Measurements from ENCODE around the gene RMRP.
"Not testable (repeated sequence)": the region's sequence is repeated elsewhere in the genome, so short reads cannot be mapped to it uniquely, and the experiment has no call there.

RMRP gene

GRCh38 chr9:35641478-35641877 lies 16.3 kb downstream of the RMRP start:
- DNase-seq (ENCODE audit: low spot score): not testable (repeated sequence)

- DNase-seq (ENCODE audit: low spot score): not testable (repeated sequence)
These were observed 17.4 kb downstream of the RMRP start for GRCh38 chr9:35640431-35640830.

DNA sequence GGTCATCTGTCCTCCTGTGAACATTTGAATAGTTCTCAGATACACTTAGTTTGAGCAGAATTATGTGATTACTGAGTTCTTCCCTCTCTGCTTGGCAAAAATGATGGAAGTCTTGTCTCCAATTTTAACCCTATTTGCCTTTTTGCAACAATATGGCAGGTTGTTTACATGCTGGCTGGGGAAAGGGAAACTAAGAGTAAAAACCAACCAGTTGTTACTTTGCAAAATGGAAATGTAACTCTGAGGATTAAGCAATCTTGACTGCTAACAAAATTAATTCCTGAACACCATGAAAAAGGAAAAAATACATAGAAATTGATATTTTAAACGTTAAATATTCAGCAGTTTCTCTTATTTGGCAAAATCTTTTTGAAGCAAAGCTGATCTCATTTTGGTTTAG lies 18.2 kb downstream of the RMRP start:
- no peak for DNase-seq (ENCODE audit: low spot score)

DNA sequence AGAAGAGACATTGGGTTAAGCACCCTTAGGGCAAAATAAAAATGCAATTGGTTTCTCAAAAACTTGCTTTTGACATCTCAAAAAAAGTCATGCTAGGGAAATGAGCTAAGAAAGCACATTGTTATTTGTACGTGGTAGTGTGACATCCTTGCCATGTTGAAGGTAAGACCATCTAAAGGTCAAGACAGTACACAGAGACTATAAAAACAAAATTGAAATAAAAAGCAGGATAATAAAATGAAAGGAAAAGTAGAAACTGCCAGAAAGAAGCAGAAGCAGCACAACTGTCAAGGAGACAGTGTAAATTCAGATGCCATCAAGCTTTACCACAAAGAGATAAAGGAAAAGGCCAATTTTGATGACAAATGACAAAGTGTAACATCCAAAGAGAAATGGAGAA lies 18.6 kb downstream of the RMRP start:
- not testable (repeated sequence) for DNase-seq (ENCODE audit: low spot score)

GRCh38 chr9:35638751-35639150 lies 19.1 kb downstream of the RMRP start:
- DNase-seq (ENCODE audit: low spot score): peak; percentile 42

- DNase-seq (ENCODE audit: low spot score): not testable (repeated sequence)
These were observed 20.3 kb downstream of the RMRP start for GRCh38 chr9:35637427-35637955.

GRCh38 chr9:35636877-35637246 lies 21.0 kb downstream of the RMRP start:
- not testable (repeated sequence) for DNase-seq (ENCODE audit: low spot score)

DNA sequence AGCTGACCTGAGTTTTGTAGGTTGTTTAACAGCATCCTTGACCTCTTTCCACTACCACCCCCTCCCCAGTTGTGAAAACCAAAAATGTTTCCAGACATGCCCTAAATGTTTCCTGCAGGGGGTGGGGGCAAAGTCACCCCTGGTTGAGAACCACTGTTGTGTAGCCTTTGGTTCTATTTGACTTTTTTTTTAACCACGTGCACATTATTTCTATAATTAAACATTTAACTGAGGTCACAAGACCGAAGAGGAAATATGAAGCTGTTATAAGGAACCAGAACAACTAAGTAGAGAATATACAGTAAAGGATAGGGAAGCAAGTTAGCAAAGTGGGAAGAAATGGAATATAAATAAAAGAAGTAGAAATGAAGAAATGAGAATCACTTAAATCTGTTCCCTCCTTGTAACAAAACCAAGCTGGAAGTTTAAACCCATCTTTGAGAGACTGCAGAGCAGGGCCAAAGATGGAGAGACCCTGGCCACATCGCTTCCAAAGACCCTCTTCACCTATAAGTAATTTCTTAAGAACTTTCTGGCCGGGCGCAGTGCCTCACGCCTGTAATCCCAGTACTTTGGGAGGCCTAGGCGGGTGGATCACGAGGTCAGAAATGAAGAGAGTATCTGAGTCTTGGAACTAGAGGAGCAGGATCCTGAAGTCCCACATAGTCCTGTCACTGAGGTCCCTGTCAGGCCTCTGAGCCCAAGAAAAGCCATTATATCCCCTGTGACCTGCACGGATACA lies 21.5 kb downstream of the RMRP start:
- no peak for DNase-seq (ENCODE audit: low spot score)

DNA sequence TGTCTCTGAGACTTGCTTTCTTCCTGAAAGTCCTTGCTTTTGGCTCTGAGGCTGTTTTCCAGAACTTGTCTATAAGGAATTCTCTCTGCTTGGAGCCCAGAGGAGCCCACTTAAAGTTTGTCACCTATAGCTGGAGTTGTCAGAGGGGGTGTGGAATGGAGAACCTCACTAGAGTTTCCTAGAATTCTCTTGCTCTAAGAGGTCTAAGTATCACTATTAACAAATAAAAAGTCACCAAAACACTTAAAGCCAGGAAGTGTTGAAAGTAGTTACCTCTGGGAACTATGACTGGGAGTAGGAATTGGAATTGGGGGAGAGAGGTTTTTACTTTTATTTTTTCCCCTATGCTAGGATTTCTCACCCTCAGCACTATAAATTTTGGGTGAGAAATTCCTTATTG lies 22.1 kb downstream of the RMRP start:
- no peak for DNase-seq (ENCODE audit: low spot score)

DNA sequence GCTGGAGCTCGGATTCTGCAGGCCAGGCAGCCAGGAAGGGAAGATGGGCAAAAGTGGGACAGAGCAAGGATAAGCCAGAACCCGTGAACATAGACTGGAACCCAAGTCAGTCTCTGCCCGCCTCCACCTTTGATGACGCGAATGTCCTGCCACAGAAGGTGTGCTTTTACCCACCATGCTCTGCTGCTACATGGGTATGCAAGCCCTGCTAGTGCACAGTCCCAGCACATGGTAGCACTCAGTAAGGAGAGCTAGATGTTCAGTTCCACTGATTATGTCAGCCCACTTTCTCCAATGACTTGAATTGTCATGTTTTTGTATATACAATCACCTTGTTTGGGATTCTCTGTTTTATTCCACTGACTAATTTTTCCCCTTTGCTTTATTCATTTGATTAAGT lies 28.2 kb downstream of the RMRP start:
- DNase-seq (ENCODE audit: low spot score): no peak

GRCh38 chr9:35628389-35628991 lies 29.3 kb downstream of the RMRP start:
- DNase-seq (ENCODE audit: low spot score): no peak

GRCh38 chr9:35627575-35627974 lies 30.2 kb downstream of the RMRP start:
- no peak for DNase-seq (ENCODE audit: low spot score)

DNA sequence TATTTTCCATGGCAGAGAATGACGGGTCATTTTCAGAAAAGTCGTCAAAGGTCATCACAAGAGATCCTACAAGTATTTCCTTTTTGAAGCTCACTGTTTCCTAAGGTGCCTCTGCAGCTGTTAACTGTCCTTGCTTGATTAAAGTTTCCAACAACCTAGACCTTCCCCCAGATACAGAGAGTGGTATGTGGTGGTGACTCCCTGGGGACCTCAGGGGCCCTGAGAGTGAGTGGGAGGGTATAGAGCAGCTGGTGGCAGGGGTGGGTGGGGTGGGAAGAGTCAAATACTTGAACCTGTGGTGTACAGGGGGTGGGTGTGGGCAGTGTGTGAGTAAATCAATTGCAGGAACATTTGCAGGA lies 38.0 kb downstream of the RMRP start:
- no peak for DNase-seq (ENCODE audit: low spot score)

- peak; percentile 25 for DNase-seq (ENCODE audit: low spot score)
These were observed 38.7 kb downstream of the RMRP start for GRCh38 chr9:35618854-35619799.

- DNase-seq (ENCODE audit: low spot score): no peak
These were observed 39.5 kb downstream of the RMRP start, which contains the start of gene CD72 for GRCh38 chr9:35618325-35618727. TSS of gene CD72 (minus strand) at chr9:35618413. CDS start at chr9:35618303, 110 bp downstream.

GRCh38 chr9:35617548-35617947 lies 40.3 kb downstream of the RMRP start:
- DNase-seq (ENCODE audit: low spot score): no peak

DNA sequence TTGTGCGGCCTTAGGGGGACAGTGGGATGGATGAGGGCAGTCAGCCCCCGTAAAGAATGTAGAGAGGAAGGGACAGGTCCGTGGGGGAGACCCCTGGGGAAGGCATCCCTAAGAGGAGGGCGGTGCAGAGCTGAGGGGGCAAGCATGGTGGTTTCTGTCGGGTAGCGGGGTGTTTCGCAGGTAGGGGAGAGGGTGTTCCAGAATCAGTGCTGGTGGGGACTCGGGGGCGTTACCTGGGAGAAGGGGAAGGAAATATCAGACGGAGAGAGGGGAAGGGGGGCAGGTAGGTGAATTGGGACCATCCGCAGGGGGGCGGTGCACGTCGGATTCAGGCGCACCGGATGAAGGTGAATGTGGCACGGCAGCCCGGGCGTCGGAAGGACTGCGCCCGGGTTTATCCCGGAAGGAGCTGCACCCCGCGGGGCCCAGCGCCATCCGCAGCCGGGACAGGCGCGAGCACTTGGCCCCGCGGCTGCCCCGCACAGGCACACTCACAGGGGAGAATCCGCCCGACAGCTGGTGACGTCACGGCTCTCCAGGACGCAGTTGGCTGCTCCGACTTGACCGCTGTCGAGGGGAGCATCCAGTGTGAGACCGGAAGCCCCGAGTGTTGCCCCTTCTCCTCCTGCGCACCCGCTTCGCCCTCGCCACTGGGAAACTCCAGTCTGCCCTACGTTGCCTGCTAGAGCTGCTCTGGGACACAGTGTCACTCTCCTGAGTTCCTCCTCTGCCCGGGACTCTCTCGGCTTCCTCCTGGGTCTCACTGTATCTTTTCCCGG lies 40.9 kb downstream of the RMRP start:
- DNase-seq (ENCODE audit: low spot score): peak; percentile 62

- DNase-seq (ENCODE audit: low spot score): no peak
These were observed 41.7 kb downstream of the RMRP start for GRCh38 chr9:35615981-35616680.

- DNase-seq (ENCODE audit: low spot score): no peak
These were observed 45.0 kb downstream of the RMRP start for GRCh38 chr9:35612843-35613242.

DNA sequence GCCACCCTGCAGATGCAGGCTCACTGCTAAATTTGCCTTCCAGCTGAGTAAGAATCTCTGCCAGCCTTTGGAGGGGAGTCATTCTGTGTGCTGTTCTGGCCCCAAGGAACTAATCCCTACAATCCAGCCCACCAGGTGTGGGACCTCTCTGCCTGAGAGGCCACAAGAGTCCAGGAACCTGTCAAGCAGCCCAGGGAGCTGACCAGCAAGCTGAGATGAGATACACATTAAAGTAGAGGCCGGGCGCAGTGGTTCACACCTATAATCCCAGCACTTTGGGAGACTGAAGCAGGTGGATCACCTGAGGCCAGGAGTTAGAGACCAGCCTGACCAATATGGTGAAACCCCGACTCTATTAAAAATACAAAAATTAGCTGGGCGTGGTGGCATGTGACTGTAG lies 45.8 kb downstream of the RMRP start:
- not testable (repeated sequence) for DNase-seq (ENCODE audit: low spot score)

DNA sequence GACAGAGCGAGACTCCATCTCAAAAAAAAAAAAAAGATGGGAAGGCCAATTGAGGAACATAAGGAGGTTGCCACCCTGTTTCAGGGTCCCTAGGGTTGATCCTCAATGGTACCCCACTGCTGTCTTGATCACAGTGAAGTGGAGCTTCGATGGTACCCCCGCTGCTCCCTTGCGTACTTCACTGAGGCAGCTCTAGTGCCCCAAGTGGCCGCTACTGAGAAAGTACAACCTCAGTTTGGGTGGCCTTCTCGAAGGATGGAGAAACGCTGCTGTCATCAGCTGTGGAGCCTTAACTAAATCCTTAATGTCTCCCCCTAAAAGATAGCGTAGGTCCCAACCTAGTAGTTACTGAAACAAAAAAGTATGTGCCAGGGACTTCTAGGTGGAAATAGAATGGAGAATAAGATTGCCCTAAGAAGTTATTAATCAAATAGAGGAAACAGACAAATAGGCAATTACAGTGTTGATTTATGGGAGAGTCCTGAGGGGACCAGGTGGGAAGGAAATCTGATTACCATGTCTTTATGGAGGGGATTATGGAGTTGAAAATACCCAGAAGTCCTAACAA lies 46.5 kb downstream of the RMRP start:
- DNase-seq (ENCODE audit: low spot score): peak; percentile 66

All from CD4-positive, alpha-beta T cell treated with Interleukin-15 for 4 hours (primary cell).